Measurements from ENCODE around the gene DGKI. TPM values are rescaled to one million over a fixed set of nuclear protein-coding genes. Genes with fewer than 3 reads are reported as not detected.

The DGKI gene
- polyA plus RNA-seq, 2 of the 4 experiments (the other 2 are of a cell fraction), result 0.05 to 0.08 TPM

GRCh38 chr7:137893143-137893742 is 46.5 kb upstream of the DGKI start:
- Histone ChIP-seq H3K4me2 (no peak overlapping the region), H3K9me3 (no peaks in the 10 kb centered on the region), H3K27ac (no peak overlapping the region), H3K4me1 (peaks cover 11% of the 10 kb centered on the region), H3K4me3 (no peak overlapping the region)
- TF ChIP-seq CBX8 (IDR thresholded peaks at IDR 0.05), result no peak
- ATAC-seq, result no peak
- ChIA-PET CTCF (interaction anchor here (1.4 to 3.6 kb wide), 4 partner anchors 11 to 287 kb away, joined by 4 to 13 read pairs (median 12); no protein-coding TSS in a partner anchor), POLR2A (no interaction called here)
- no peak for DNase-seq (ENCODE audit: low read depth in 1 of 2, low spot score in 1 of 2)
- FAIRE-seq, result no peak

DNA sequence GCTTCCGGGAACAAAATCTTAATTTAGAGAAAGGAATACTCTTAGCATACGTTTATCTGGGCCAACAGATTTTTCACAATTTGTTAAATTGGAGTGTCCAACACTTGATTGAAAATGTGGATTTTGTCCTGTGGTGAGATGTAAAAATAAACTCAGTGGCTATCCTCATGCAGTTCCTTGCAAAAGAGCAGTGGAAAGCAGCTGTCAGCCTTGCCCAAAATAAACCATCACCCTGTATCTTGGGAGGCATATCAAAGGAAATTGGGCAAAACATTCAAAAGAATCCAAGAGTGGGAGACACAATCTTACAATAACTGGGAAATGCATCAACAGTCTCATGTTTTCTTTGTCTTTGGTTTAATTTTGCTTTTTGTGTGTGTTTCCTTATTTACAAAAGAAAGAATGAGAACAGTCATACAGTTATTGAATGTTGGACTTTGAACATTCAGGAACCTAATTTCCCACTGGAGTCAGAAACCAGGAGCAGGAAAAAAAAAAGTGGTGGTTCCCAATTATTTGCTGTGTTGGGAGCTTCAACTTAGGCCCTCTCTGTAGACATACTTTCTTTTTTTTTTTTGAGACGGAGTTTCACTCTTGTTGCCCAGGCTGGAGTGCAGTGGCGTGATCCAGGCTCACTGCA is 44.4 kb upstream of the DGKI start:
- ChIA-PET POLR2A (no interaction called here), CTCF (interaction anchor here (0.6 to 3.6 kb wide), 3 partner anchors 13 to 235 kb away, joined by 3 to 12 read pairs (median 7); no protein-coding TSS in a partner anchor)
- TF ChIP-seq SREBF2 (IDR thresholded peaks at IDR 0.05) (no peak), JUN (IDR thresholded peaks at IDR 0.05) (no peak), E2F6 (IDR thresholded peaks at IDR 0.05; ENCODE audit: borderline replicate concordance, low read depth) (no peak), TFCP2L1 (CRISPR knock-in tag; IDR thresholded peaks at IDR 0.05) (no peak), HEYL (CRISPR knock-in tag; IDR thresholded peaks at IDR 0.05) (no peak), EHMT2 (IDR thresholded peaks at IDR 0.05; ENCODE audit: low read depth) (no peak), MAFK (IDR thresholded peaks at IDR 0.05; ENCODE audit: partially characterized antibody) (no peak), RFX5 (IDR thresholded peaks at IDR 0.05) (no peak), RAD21 (conservative IDR thresholded peaks at IDR 0.05 in 1 of 2, IDR thresholded peaks at IDR 0.05 in 1 of 2) (no peak), HOXB13 (CRISPR knock-in tag; IDR thresholded peaks at IDR 0.05; ENCODE audit: low read depth) (no peak), POLR2A (IDR thresholded peaks at IDR 0.05; ENCODE audit: low read length) (no peak)
- FAIRE-seq (no peak), ATAC-seq (no peak), DNase-seq (ENCODE audit: low read depth in 1 of 2, low spot score in 1 of 2) (no peak)
- H3K9me3 ChIP-seq, result no peaks in the 10 kb centered on the region
- 88% methylated on average over 4 of the region's 4 CpGs for WGBS (ENCODE audit: missing lambda C conversion rate)
- no peak overlapping the region for H3K27ac ChIP-seq
- H3K4me2 ChIP-seq, result peak overlapping the region; percentile 6; the same call in 1 of the 3 replicates
- peaks cover 11% of the 10 kb centered on the region for H3K4me1 ChIP-seq
- no peak overlapping the region for H3K4me3 ChIP-seq

GRCh38 chr7:137890449-137890921 is 43.7 kb upstream of the DGKI start:
- DNase-seq (ENCODE audit: low read depth in 1 of 2, low spot score in 1 of 2), result no peak
- POLR2A ChIA-PET, result no interaction called here
- no peaks in the 10 kb centered on the region for H3K9me3 ChIP-seq

GRCh38 chr7:137888241-137888640 is 41.5 kb upstream of the DGKI start:
- ChIA-PET CTCF (interaction anchor here (0.9 to 1.9 kb wide), 3 partner anchors 12 to 18 kb away, joined by 3 to 10 read pairs (median 3); no protein-coding TSS in a partner anchor), POLR2A (no interaction called here)
- FAIRE-seq, result no peak
- 100% methylated on average over 2 of the region's 2 CpGs for WGBS (ENCODE audit: missing lambda C conversion rate)
- Histone ChIP-seq H3K9me3 (no peaks in the 10 kb centered on the region), H3K4me1 (peaks cover 12% of the 10 kb centered on the region), H3K27ac (no peak overlapping the region), H3K4me3 (no peak overlapping the region), H3K4me2 (no peak overlapping the region)
- ATAC-seq, result no peak
- no peak for DNase-seq (ENCODE audit: low read depth in 1 of 2, low spot score in 1 of 2)
- no peak for TF ChIP-seq POLR2A (IDR thresholded peaks at IDR 0.05; ENCODE audit: low read length)
- TF ChIP-seq BHLHE40 (IDR thresholded peaks at IDR 0.05; ENCODE audit: low read depth, low read length), result no peak
- TF ChIP-seq SMC3 (IDR thresholded peaks at IDR 0.05), result no peak
- TF ChIP-seq RARB (CRISPR knock-in tag; IDR thresholded peaks at IDR 0.05), result no peak
- TF ChIP-seq HOXA7 (CRISPR knock-in tag; IDR thresholded peaks at IDR 0.05), result no peak
- no peak for TF ChIP-seq EHF (CRISPR knock-in tag; IDR thresholded peaks at IDR 0.05)
- TF ChIP-seq GATA3 (IDR thresholded peaks at IDR 0.05; ENCODE audit: borderline replicate concordance), result no peak
- TF ChIP-seq MAX (IDR thresholded peaks at IDR 0.05), result no peak
- TF ChIP-seq KDM5A (IDR thresholded peaks at IDR 0.05), result no peak
- no peak for TF ChIP-seq NPAS2 (CRISPR knock-in tag; IDR thresholded peaks at IDR 0.05; ENCODE audit: borderline replicate concordance)
- no peak for TF ChIP-seq EP300 (IDR thresholded peaks at IDR 0.05)
- TF ChIP-seq CHD2 (IDR thresholded peaks at IDR 0.05; ENCODE audit: low read length, partially characterized antibody), result no peak
- no peak for TF ChIP-seq REST (IDR thresholded peaks at IDR 0.05)
- TF ChIP-seq ZNF302 (CRISPR knock-in tag; IDR thresholded peaks at IDR 0.05), result no peak
- no peak for TF ChIP-seq NFE2L2 (conservative IDR thresholded peaks at IDR 0.05; ENCODE audit: low read length)

More at GRCh38 chr7:137890449-137890921, 43.7 kb upstream of the DGKI start:
- TF ChIP-seq MAZ (IDR thresholded peaks at IDR 0.05; ENCODE audit: borderline replicate concordance, low read depth, low read length) (no peak), KDM1A (IDR thresholded peaks at IDR 0.05; ENCODE audit: low read depth) (no peak), JUNB (IDR thresholded peaks at IDR 0.05) (no peak), ZNF302 (CRISPR knock-in tag; IDR thresholded peaks at IDR 0.05) (no peak), HEYL (CRISPR knock-in tag; IDR thresholded peaks at IDR 0.05) (no peak), MYC (IDR thresholded peaks at IDR 0.05; ENCODE audit: borderline replicate concordance, low read length) (no peak), BHLHE40 (IDR thresholded peaks at IDR 0.05; ENCODE audit: low read depth, low read length) (no peak), SREBF2 (IDR thresholded peaks at IDR 0.05) (no peak), JUN (IDR thresholded peaks at IDR 0.05) (no peak)
- Histone ChIP-seq H3K4me3 (no peak overlapping the region), H3K4me2 (no peak overlapping the region), H3K27ac (no peak overlapping the region), H3K4me1 (peaks cover 11% of the 10 kb centered on the region)
- no peak for FAIRE-seq
- WGBS (ENCODE audit: missing lambda C conversion rate), result 73% methylated on average over 3 of the region's 3 CpGs
- no peak for ATAC-seq
- CTCF ChIA-PET, result interaction anchor here (1.5 to 3.6 kb wide), 2 partner anchors 13 to 234 kb away, joined by 7 to 12 read pairs; no protein-coding TSS in a partner anchor
